T-helper 1 cell treated with Interleukin-12 subunit alpha and Interleukin-12 subunit beta and Interleukin-4 antibody, amounts not matched to agents 30 ng/mL and 1 ng/mL, for 36 hours (primary cell): ENCODE measurements around the gene RCAN3. TPM values are rescaled to one million over a fixed set of nuclear protein-coding genes. Genes with fewer than 3 reads are reported as not detected.

Experiments
- intact Hi-C: fragments of 100-400 bp; cut with micrococcal nuclease; formaldehyde crosslinking; loops from one replicate; pipeline ENCODE4 v1.15.1; 2024
- total RNA-seq: library from RNA; stranded (reverse); gene quantifications from 2 replicates; pipeline ENCODE4 v1.2.3, GENCODE V29; 2022

Gene RCAN3
- total RNA-seq, 1 donor from 2014 or later: 55.5 TPM

GRCh38 chr1:24570265-24571125, 67.9 kb downstream of the RCAN3 start:
- intact Hi-C loops: no loop called here

DNA sequence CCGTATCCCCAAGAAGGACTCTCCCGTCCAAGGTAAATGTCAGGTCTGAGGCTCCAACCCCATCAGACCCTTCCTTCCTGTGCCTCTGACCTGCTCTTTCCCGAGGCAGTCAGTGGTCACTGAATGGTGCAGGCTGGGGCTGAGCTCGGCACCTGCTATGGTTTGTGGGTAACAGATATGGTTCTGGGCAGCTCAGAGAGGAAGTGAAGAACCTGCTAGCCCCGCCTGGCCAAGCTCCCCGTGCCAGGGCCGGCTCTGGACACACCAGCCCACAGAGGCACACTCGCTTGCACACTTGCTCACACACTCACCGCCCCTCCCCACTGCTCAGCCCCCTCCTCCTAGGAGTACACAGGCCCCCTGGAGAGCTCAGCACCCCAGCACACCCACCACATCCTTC, 69.7 kb downstream of the RCAN3 start:
- intact Hi-C loops: no loop called here

- intact Hi-C loops: no loop called here
Measured at GRCh38 chr1:24575905-24576587, 73.4 kb downstream of the RCAN3 start.

- intact Hi-C loops: no loop called here
Measured at GRCh38 chr1:24578846-24579245, 76.2 kb downstream of the RCAN3 start.

GRCh38 chr1:24580756-24581155, 78.1 kb downstream of the RCAN3 start:
- intact Hi-C loops: no loop called here

DNA sequence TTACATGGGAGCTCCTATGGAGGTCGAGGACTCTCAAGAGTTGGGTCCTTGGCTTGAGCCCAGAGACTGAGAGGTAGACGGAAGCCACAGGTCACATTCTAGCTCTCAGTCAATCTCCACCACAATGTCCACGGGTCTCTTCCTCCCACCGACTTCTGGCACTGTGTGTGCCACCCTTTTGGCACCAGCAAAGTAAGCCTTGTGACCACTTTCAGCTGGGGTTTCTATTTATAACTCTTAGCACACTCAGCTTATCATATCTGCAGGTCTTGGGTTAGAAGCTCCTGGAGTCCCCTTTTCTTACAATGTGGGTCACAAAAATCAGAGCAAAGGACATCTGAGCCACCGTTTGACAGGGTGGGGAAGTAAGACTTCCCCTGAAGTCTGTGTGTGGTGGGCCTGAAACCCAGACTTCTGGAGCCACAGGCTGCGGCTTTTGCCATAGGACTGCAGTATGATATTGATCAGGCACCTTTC, 81.6 kb downstream of the RCAN3 start:
- intact Hi-C loops: no loop called here

- intact Hi-C loops: loop anchor here (2.0 kb wide), 1 partner anchor 51 kb away; no protein-coding TSS in a partner anchor
Measured at GRCh38 chr1:24586119-24586518, 83.5 kb downstream of the RCAN3 start.

DNA sequence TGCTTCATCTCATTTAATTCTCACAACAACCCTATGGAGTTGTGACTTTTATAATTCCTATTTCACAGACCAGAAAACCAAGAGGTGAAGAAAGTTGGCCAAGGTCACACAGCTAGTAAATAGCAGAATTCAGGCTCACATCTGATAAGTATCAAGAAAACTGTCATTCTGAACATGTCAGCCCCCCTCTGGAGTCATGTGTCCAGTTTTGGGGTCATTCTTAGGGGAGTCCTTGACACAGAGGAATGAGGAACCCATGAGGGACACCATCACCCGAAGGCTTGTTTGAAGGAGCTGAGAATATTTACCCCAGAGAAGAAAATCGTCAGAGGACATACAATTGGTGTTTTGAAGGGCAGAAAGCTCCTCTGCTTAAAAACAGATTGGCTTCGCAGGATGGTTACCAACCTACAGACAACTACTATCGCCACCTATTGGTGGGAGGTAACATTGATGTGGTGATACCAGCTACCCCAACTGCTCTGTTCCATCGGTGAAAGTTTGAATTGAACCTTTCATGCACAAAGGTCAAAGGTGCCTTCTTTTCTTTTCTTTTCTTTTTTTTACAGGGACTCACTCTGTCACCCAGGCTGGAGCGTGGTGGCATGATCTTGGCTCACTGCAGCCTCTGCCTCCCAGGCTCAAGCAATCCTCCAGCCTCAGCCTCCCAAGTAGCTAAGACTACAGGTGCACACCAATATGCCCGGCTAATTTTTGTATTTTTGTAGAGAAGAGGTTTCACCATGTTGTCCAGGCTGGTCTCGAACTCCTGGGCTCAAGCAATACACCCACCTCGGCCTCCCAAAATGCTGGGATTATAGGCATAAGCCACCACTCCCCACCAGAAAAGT, 84.6 kb downstream of the RCAN3 start:
- intact Hi-C loops: loop anchor here (1.0 to 2.0 kb wide), 7 partner anchors 45 to 437 kb away; partner anchors contain the start of gene NIPAL3

DNA sequence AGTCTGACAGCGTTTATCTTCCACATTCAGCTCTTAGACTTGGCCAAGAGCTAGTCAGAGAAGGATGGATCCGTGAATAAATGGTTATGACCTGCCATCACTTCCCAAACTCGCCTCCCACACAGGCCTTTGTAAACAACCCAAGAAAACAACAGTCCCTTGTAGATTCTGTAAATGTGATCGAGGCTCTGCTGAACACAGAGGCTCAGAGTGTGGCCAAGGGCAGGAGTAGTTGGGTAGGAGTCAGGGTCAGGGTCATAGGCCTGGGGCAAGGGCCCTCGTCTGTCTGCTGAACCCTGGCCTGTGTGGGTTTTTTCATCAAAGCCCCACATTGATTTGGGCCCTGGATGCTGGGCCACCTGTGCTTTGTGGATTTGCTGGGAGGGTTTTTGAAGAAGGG, 85.9 kb downstream of the RCAN3 start:
- intact Hi-C loops: no loop called here

- intact Hi-C loops: no loop called here
Measured at GRCh38 chr1:24589200-24589599, 86.6 kb downstream of the RCAN3 start.

Other genes starting within 250 kb of the RCAN3 start
- gene GRHL3, start 183.5 kb upstream of the RCAN3 start, total RNA-seq: 0.12 and 0.59 TPM in 2 replicates
- 6.2 and 7.1 TPM in 2 replicates for gene STPG1, start 89.1 kb upstream of the RCAN3 start, total RNA-seq
- gene NIPAL3, start 87.0 kb upstream of the RCAN3 start, total RNA-seq: 39.4 and 44.9 TPM in 2 replicates
- not detected in 2 replicates for gene NCMAP, start 53.3 kb downstream of the RCAN3 start, total RNA-seq
- 175 and 178 TPM in 2 replicates for gene SRRM1, start 140.5 kb downstream of the RCAN3 start, total RNA-seq
- gene CLIC4, start 242.6 kb downstream of the RCAN3 start, total RNA-seq: 26.9 and 28.4 TPM in 2 replicates